ENCODE data around the gene SP4. TPM values are rescaled to one million over a fixed set of nuclear protein-coding genes. Genes with fewer than 3 reads are reported as not detected.

Gene SP4
- total RNA-seq, 1 donor from 2014 or later: 7.7 TPM

DNA sequence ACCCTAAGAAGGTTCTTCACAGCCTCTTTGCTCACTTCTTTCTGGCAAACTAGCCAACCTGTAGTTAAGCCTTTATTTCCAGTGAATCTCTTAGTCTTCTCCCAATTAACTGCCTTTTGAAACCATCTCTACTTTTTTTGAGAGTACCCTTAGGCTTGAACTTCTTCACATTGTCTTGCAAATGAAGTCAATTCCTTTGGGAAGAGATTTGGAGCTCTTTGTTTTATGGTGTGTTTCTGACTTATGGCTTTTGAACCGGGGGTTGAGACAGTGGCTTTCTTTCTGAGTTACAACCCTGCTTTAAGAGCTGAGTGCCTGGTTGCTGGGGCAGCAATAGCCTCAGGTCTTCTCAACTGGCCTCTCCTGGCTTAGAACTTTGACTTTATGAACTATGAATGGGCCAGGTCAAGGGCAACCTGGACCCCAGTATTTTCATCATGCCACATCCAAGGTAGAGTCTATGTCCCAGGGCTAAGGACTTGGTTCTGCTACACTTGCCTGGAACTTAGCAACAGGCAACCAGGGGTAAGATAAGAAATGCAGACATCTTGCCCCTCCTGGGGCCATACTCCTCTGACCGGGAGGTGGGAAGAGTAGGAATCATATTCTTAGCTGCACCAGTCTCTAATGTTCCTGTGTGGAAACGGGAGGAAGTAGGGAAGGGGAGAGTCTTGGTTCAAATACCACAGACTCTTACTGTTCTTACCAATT, 53.0 kb downstream of the SP4 start:
- peaks cover 20% of the 10 kb centered on the region for H3K36me3 Mint-ChIP-seq
- no peaks in the 10 kb centered on the region for H3K27me3 Mint-ChIP-seq (ENCODE audit: low read depth)
- H3K9me3 Mint-ChIP-seq: peaks cover 16% of the 10 kb centered on the region
- no peak for DNase-seq (ENCODE audit: low spot score in 2 of 2, unreplicated experiment in 2 of 2)
- no peak overlapping the region for H3K27ac Mint-ChIP-seq
- H3K4me1 Mint-ChIP-seq: no peaks in the 10 kb centered on the region
- TF ChIP-seq CTCF (IDR thresholded peaks at IDR 0.05; ENCODE audit: unreplicated experiment): no peak
- H3K4me3 Mint-ChIP-seq: no peak overlapping the region

GRCh38 chr7:21486511-21486910, 58.6 kb downstream of the SP4 start:
- Mint-ChIP-seq H3K27me3 (ENCODE audit: low read depth) (no peaks in the 10 kb centered on the region), H3K9me3 (peaks cover 14% of the 10 kb centered on the region), H3K4me3 (no peak overlapping the region), H3K36me3 (peaks cover 19% of the 10 kb centered on the region), H3K4me1 (no peaks in the 10 kb centered on the region), H3K27ac (no peak overlapping the region)
- TF ChIP-seq CTCF (IDR thresholded peaks at IDR 0.05; ENCODE audit: unreplicated experiment): no peak
- DNase-seq (ENCODE audit: low spot score in 2 of 2, unreplicated experiment in 2 of 2): no peak

GRCh38 chr7:21495731-21496130, 67.8 kb downstream of the SP4 start:
- Mint-ChIP-seq H3K4me3 (no peak overlapping the region), H3K9me3 (peaks cover 68% of the 10 kb centered on the region), H3K36me3 (peaks cover 48% of the 10 kb centered on the region), H3K27me3 (ENCODE audit: low read depth) (no peaks in the 10 kb centered on the region), H3K4me1 (no peaks in the 10 kb centered on the region), H3K27ac (no peak overlapping the region)
- no peak for TF ChIP-seq CTCF (IDR thresholded peaks at IDR 0.05; ENCODE audit: unreplicated experiment)
- no peak for DNase-seq (ENCODE audit: low spot score in 2 of 2, unreplicated experiment in 2 of 2)

DNA sequence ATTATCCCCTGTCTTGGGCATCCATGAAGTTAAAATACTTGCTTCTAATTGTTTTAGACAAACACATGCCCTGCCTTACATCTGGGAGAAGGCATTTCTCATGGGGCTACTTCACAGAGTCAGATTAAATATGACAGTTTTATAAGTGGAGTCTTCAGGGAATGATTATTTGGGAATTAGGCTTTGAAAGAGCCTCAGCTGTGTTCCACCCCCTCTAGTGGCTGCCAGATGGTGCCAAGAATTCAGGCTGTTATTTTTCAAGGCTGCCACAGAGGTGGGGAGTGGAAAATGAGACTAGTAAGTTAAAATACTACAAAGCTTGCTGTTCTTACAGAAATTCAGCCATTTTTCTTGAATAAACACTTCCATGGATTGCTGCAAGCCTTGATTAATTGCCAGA, 69.2 kb downstream of the SP4 start:
- DNase-seq (ENCODE audit: low spot score in 2 of 2, unreplicated experiment in 2 of 2): no peak
- no peak for TF ChIP-seq CTCF (IDR thresholded peaks at IDR 0.05; ENCODE audit: unreplicated experiment)
- no peaks in the 10 kb centered on the region for H3K27me3 Mint-ChIP-seq (ENCODE audit: low read depth)
- no peak overlapping the region for H3K4me3 Mint-ChIP-seq
- H3K4me1 Mint-ChIP-seq: no peaks in the 10 kb centered on the region
- no peak overlapping the region for H3K27ac Mint-ChIP-seq
- peaks cover 67% of the 10 kb centered on the region for H3K9me3 Mint-ChIP-seq
- peaks cover 50% of the 10 kb centered on the region for H3K36me3 Mint-ChIP-seq

DNA sequence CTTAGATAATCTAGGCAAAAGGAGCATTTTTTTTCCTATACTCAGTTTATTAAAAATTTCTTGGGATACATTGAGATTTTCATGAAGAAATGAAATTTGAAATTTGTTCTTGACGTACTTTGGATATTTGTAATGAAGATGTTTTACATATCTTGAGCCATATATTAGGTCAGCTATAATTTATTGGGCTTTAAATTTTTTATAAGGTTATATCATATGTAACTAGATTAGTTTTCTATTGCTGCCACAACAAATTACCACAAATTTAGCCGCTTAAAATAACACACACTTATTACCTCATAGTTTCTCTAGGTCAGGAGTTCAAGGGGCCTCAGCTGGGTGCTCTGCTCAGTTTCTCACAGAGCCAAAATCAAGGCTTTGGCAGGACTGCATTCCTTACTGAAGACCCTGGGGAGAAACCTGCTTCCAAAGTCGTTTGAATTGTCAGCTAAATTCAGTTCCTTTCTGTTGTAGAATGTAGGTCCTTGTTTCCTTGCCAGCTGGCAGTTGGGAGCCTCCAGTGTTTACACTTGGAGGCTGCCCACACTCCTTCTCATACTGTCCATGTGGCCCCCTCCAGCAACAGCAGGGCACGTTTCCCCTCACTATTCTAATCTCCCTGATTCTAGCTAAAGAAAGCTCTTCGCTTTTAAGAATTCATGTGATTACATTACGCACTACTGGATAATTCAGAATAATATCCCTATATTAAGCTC, 72.4 kb downstream of the SP4 start:
- Mint-ChIP-seq H3K9me3 (peaks cover 64% of the 10 kb centered on the region), H3K36me3 (peaks cover 38% of the 10 kb centered on the region), H3K27me3 (ENCODE audit: low read depth) (no peaks in the 10 kb centered on the region), H3K27ac (no peak overlapping the region), H3K4me1 (peaks cover 8% of the 10 kb centered on the region), H3K4me3 (no peak overlapping the region)
- no peak for DNase-seq (ENCODE audit: low spot score in 2 of 2, unreplicated experiment in 2 of 2)
- TF ChIP-seq CTCF (IDR thresholded peaks at IDR 0.05; ENCODE audit: unreplicated experiment): no peak
